IPS-NIHi11 (cell line): ENCODE results near the gene ATRNL1.
"Not testable (repeated sequence)": the region's sequence is repeated elsewhere in the genome, so short reads cannot be mapped to it uniquely, and the experiment has no call there.

Experiments
- DNase-seq: peaks from one replicate; pipeline ENCODE4 v3.0.0; 2012; ENCODE audit warnings: mixed read lengths, low spot score

Gene ATRNL1

DNA sequence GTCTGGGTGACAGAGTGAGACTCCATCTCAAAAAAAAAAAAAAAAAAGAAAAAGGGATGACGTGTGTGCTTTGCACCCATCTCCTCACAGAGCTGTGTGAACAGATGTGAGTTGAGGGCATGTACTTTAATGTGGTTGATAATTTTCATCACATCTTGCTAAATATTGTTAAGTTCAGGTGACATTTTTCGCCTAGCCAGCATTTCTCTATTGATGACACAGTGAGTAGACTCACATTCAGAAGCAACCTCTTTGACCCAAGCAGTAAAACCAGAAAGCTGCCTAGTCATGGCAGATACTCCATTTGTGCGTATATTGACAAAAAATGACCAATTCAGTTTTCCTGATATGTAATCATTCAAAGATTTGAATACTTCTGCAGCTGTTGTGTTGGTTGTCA is 126.0 kb downstream of the ATRNL1 start:
- DNase-seq, result no peak

DNA sequence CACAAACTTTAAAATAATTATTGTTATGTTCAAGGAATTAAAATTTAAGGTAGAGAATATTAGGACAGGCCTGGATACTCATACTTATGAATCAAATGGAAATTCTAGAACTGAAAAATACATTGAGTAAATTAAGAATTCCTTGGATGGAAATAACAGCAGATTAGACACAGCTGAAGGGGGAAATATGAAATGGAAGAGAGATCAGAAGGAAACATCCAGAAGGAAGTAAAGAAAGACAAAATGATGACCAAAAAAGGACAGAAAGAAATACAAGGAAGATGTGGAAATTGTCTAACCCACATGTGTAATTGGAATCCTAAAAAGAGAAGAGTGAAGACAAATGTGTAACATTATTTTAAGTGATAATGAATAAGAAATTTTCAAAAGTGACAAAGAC is 128.9 kb downstream of the ATRNL1 start:
- no peak for DNase-seq

- DNase-seq, result no peak
Observed at GRCh38 chr10:115239761-115240160, 146.6 kb downstream of the ATRNL1 start.

DNA sequence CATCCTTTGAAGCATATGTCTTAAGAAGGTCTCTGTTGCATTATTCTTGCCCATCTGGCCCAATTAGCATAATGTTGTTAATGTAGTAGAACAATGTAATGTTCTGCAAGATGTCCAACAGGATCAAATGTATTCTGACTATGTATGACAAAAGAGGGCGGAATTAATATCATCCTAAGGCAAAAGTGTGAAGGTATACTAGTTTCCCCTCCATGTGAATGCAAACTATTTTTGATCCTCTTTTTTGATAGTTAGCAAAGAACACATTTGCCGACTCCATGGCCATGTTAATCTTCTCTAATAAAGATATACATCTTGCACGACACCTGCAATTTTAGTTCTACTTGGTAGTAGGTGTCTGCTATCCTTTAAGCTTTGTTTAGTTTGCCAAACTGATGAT is 157.6 kb downstream of the ATRNL1 start:
- DNase-seq, result no peak

- DNase-seq, result not testable (repeated sequence)
Observed at GRCh38 chr10:115253765-115254164, 160.6 kb downstream of the ATRNL1 start.

DNA sequence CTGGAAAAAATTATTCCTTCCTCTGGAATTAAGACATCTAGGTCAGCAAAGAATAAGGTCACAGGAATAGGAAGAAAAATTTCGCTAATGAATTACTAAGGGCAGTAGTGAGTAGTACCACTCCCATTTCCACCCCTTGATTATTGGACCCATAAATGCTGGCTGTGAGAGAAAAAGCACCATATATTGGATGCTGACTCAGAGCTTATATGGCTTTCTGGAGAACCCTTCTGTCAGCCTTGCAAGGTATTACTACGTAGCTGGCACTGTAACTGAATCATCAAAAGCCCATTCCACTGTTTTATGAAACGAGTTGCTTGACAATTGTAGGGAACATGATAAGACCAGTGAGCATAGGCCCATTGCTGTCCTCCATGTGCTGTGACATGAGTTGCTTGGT is 179.3 kb downstream of the ATRNL1 start:
- DNase-seq, result no peak

DNA sequence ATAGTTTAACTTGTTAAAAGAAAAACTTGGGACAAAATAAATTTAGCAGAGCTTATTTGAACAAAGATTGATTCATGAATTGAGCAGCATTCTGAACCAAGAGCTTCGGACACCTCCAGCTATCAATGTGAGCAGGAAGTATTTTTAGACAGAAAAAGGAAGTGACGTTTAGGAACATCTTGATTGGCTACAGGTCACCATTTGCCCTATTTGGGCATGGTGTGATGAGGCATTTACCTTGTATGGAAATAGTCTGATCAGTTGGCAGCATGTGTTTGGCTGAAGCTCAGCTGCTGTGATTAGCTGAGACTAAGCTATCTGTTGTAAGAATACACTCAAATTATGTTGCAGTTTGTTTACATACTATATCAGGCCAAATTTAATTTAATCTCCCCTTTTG is 185.1 kb downstream of the ATRNL1 start:
- DNase-seq, result no peak

GRCh38 chr10:115295213-115295805 is 202.1 kb downstream of the ATRNL1 start:
- no peak for DNase-seq

DNA sequence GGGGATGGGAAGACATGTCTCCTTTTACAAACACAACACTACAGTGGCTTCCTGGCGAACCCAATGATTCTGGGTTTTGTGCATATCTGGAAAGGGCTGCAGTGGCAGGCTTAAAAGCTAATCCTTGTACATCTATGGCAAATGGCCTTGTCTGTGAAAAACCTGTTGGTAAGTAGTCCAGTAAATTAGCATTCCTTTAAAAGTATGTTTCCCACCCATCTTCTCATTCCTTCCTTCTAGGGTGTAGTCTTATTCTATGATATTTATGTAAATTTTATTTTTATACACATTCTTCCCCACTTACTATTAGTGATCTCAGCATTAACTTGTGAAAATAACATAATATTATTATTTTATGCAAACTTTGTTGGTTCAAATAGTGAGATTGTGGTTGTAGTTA is 206.9 kb downstream of the ATRNL1 start:
- DNase-seq, result no peak

DNA sequence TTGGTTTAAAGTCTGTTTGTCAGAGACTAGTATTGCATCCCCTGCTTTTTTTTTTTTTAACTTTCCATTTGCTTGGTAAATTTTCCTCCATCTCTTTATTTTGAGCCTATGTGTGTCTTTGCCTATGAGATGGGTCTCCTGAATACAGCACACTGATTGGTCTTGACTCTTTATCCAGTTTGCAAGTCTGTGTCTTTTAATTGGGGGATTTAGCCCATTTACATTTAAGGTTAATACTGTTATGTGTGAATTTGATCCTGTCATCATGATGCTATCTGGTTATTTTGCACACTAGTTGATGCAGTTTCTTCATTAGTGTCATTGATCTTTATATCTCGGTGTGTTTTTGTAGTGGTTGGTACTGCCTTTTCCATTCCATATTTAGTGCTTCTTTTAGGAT is 226.5 kb downstream of the ATRNL1 start:
- DNase-seq, result not testable (repeated sequence)

- no peak for DNase-seq
Observed at GRCh38 chr10:115321360-115321759, 228.2 kb downstream of the ATRNL1 start.

GRCh38 chr10:115328331-115328730 is 235.2 kb downstream of the ATRNL1 start:
- no peak for DNase-seq

- no peak for DNase-seq
Observed at GRCh38 chr10:115335366-115335765, 242.2 kb downstream of the ATRNL1 start.

- DNase-seq, result peak; percentile 72
Observed at GRCh38 chr10:115355162-115355760, 262.1 kb downstream of the ATRNL1 start.

DNA sequence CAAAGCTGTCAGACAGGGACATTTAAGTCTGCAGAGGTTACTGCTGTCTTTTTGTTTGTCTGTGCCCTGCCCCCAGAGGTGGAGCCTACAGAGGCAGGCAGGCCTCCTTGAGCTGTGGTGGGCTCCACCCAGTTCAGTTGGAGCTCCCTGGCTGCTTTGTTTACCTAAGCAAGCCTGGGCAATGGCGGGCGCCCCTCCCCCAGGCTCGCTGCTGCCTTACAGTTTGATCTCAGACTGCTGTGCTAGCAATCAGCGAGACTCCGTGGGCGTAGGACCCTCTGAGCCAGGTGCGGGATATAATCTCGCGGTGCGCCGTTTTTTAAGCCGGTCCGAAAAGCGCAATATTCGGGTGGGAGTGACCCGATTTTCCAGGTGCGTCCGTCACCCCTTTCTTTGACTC is 274.8 kb downstream of the ATRNL1 start:
- DNase-seq, result not testable (repeated sequence)

DNA sequence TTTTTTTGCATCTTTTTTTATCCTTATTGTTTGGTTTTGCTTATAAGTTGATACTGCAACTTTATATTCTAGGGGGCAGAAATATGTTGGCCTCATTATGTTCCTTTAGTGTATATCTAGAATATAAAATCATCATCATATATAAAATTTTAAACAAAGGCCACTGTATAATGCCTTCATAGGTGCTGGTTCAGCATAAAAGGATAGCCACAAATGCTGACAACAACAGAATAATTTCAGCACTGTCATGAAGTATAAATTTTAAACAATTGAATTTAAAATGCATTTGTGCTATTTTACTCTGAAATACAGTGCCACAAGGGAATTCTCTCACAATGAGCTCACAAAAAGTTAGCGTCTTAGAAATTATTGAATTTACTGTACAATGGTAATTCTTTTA is 285.9 kb downstream of the ATRNL1 start:
- no peak for DNase-seq

- no peak for DNase-seq
Observed at GRCh38 chr10:115384665-115385064, 291.5 kb downstream of the ATRNL1 start.

GRCh38 chr10:115390607-115391006 is 297.4 kb downstream of the ATRNL1 start:
- DNase-seq, result no peak

DNA sequence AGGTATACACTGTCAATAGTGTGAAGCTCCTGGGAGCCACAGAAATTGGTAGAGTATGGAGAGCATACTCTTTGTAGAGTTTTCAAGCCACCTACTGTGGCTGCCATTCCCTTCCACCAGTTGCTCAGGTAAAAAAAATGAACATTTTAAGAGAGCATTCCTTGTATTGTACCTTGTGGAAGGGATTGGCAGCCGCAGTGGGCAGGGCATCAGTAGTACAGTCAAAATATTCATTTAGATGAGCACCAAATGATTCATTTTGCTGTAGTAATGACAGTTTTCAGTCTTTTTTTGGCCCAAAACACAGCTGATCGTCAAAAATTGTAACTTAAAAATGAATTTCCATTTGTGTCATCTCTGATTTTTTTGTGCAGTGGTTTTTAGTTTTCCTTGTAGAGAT is 304.9 kb downstream of the ATRNL1 start:
- no peak for DNase-seq

DNA sequence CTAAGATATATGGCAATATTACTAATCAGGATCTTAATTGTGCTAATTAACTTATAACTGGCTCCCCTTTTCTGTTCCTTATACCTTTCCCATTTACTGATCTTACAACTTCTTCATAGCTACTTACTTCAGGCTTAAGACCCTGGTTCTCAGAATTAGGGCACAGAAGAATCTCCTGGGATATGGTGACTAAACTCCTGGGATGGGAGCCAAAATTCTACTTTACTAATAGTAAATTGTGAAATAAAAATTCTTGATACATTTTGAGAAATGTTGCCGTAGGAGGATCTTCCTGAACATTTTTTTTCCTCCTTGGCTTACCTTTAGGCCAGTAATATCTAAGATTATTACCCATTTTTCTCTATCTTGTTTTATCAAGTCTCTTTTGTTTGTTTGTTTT is 309.5 kb downstream of the ATRNL1 start:
- no peak for DNase-seq

- not testable (repeated sequence) for DNase-seq
Observed at GRCh38 chr10:115405838-115406237, 312.7 kb downstream of the ATRNL1 start.

DNA sequence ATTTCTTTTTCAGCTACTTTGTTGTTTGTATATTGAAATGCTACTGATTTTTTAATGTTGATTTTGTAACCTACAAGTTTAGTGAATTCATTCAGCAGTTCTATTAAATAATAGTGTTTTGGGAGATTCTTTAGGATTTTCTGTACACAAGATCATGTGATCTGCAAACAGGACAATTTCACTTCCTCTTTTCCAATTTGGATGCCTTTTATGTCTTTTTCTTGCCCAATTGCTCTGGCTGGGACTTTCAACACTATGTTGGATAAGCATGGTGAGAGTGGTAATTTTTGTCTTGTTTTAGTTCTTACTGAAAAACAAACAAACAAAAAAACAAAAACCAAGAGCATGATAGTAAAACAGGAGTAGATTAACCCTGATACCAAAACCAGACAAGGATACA is 316.2 kb downstream of the ATRNL1 start:
- DNase-seq, result no peak

DNA sequence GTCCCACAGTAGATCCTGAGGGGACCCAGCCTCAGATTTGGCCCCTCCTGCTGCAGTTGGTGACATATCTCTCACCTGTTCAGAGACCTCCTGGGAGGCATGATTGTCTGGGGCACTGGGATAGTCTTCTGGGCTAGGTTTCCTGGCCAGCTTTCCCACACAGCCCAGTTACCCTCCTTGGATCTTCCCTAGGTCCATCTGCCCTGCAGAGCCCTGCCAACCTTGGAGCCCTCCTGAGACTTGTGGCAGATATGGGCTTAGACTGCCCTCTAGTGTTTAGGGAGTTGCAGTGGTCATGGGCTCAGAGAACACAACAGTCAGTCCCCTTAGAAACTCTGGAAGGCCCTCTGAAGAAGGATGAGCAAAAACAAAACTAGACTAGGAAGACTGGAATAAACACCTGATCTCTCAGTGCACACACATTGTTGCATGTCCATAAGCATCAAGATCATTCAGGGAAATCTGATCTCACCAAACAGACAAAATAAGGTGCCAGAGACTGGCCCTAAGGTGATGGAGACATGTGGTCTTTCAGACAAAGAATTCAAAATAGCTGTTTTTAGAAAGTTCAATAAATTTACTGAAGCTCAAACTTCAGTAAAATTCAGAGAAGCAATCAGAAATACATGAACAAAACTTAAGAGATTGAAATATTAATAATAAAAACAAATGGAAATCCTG is 324.6 kb downstream of the ATRNL1 start:
- peak; percentile 74 for DNase-seq

DNA sequence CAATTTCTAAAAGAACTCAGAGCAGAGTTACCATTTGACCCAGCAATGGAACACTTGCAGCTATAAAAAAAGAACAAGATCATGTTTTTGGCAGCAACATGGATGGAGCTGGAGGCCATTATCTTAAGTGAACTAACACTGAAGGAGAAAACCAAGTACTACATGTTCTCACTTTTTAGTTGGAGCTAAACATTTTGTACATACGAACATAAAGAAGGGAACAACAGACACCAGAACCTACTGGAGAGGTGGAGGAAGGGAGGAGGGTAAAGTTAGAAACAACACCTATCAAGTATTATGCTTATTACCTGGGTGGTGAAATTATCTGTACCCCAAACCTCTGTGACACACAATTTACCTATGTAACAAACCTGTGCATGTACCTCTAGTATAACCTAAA is 329.5 kb downstream of the ATRNL1 start:
- no peak for DNase-seq
